ENCODE data around the gene MAPK8IP1.

Gene MAPK8IP1

DNA sequence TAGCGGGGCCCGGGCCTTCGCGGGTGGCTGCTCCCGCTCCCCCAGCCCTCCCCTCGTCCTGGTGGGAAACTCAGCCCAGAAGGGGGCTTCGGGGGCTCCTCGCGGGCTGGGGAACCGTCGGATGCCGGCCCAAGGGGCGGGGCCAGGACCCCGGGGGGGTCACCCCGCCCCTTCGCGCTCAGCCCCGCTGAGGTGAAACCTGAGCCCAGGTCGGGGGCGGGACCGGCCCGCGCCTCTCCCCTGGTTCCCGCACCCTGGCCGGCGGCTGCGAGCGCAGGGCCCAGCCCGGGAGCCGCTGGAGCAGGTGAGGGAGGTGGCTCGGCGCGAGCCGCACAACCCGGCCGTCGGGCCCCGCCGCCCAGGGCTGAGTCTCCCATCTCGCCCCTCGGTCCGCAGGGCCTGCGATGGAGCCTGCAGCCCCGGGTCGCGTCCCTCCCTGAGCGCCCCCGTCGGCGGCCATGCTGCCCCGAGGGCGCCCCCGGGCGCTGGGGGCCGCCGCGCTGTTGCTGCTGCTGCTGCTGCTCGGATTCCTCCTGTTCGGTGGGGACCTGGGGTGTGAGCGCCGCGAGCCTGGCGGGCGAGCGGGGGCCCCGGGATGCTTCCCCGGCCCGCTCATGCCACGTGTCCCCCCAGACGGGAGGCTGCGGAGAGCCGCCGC is 37.1 kb downstream of the MAPK8IP1 start, which contains the start of gene LARGE2 (continued):
- TF ChIP-seq, protein P1, sequence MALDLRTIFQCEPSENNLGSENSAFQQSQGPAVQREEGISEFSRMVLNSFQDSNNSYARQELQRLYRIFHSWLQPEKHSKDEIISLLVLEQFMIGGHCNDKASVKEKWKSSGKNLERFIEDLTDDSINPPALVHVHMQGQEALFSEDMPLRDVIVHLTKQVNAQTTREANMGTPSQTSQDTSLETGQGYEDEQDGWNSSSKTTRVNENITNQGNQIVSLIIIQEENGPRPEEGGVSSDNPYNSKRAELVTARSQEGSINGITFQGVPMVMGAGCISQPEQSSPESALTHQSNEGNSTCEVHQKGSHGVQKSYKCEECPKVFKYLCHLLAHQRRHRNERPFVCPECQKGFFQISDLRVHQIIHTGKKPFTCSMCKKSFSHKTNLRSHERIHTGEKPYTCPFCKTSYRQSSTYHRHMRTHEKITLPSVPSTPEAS (tag by site-specific recombination; IDR thresholded peaks at IDR 0.05), result no peak
- TF ChIP-seq KLF8 (tag by site-specific recombination; IDR thresholded peaks at IDR 0.05), result peak; percentile 31; the same call in 1 of the 2 replicates
- no peak for TF ChIP-seq ZNF521 (tag by site-specific recombination; IDR thresholded peaks at IDR 0.05)
- no peak for TF ChIP-seq ZNF138 (tag by site-specific recombination; IDR thresholded peaks at IDR 0.05; ENCODE audit: borderline replicate concordance)
- TF ChIP-seq ZNF776 (tag by site-specific recombination; IDR thresholded peaks at IDR 0.05; ENCODE audit: borderline replicate concordance), result no peak
- TF ChIP-seq ZNF777 (tag by site-specific recombination; IDR thresholded peaks at IDR 0.05; ENCODE audit: borderline replicate concordance), result no peak
- TF ChIP-seq, protein P2, sequence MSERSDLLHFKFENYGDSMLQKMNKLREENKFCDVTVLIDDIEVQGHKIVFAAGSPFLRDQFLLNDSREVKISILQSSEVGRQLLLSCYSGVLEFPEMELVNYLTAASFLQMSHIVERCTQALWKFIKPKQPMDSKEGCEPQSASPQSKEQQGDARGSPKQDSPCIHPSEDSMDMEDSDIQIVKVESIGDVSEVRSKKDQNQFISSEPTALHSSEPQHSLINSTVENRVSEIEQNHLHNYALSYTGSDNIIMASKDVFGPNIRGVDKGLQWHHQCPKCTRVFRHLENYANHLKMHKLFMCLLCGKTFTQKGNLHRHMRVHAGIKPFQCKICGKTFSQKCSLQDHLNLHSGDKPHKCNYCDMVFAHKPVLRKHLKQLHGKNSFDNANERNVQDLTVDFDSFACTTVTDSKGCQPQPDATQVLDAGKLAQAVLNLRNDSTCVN (tag by site-specific recombination; optimal IDR thresholded peaks at IDR 0.05), result peak; percentile 43
- no peak for TF ChIP-seq ZNF23 (tag by site-specific recombination; IDR thresholded peaks at IDR 0.05; ENCODE audit: borderline replicate concordance)
- no peak for TF ChIP-seq ZNF184 (tag by site-specific recombination; IDR thresholded peaks at IDR 0.05)
- no peak for TF ChIP-seq ZNF830 (tag by site-specific recombination; IDR thresholded peaks at IDR 0.05; ENCODE audit: low read depth)
- no peak for TF ChIP-seq ZNF423 (tag by site-specific recombination; IDR thresholded peaks at IDR 0.05)
- TF ChIP-seq ZNF501 (tag by site-specific recombination; IDR thresholded peaks at IDR 0.05), result no peak
- TF ChIP-seq ZNF221 (tag by site-specific recombination; IDR thresholded peaks at IDR 0.05; ENCODE audit: borderline replicate concordance), result no peak
- TF ChIP-seq, protein P3, sequence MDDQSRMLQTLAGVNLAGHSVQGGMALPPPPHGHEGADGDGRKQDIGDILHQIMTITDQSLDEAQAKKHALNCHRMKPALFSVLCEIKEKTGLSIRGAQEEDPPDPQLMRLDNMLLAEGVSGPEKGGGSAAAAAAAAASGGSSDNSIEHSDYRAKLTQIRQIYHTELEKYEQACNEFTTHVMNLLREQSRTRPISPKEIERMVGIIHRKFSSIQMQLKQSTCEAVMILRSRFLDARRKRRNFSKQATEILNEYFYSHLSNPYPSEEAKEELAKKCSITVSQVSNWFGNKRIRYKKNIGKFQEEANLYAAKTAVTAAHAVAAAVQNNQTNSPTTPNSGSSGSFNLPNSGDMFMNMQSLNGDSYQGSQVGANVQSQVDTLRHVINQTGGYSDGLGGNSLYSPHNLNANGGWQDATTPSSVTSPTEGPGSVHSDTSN (CRISPR knock-in tag; IDR thresholded peaks at IDR 0.05), result no peak
- TF ChIP-seq, protein P4, sequence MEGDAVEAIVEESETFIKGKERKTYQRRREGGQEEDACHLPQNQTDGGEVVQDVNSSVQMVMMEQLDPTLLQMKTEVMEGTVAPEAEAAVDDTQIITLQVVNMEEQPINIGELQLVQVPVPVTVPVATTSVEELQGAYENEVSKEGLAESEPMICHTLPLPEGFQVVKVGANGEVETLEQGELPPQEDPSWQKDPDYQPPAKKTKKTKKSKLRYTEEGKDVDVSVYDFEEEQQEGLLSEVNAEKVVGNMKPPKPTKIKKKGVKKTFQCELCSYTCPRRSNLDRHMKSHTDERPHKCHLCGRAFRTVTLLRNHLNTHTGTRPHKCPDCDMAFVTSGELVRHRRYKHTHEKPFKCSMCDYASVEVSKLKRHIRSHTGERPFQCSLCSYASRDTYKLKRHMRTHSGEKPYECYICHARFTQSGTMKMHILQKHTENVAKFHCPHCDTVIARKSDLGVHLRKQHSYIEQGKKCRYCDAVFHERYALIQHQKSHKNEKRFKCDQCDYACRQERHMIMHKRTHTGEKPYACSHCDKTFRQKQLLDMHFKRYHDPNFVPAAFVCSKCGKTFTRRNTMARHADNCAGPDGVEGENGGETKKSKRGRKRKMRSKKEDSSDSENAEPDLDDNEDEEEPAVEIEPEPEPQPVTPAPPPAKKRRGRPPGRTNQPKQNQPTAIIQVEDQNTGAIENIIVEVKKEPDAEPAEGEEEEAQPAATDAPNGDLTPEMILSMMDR (tag by site-specific recombination; IDR thresholded peaks at IDR 0.05), result no peak
- no peak for TF ChIP-seq ZNF112 (tag by site-specific recombination; IDR thresholded peaks at IDR 0.05)
- TF ChIP-seq ZFP37 (tag by site-specific recombination; IDR thresholded peaks at IDR 0.05), result no peak

DNA sequence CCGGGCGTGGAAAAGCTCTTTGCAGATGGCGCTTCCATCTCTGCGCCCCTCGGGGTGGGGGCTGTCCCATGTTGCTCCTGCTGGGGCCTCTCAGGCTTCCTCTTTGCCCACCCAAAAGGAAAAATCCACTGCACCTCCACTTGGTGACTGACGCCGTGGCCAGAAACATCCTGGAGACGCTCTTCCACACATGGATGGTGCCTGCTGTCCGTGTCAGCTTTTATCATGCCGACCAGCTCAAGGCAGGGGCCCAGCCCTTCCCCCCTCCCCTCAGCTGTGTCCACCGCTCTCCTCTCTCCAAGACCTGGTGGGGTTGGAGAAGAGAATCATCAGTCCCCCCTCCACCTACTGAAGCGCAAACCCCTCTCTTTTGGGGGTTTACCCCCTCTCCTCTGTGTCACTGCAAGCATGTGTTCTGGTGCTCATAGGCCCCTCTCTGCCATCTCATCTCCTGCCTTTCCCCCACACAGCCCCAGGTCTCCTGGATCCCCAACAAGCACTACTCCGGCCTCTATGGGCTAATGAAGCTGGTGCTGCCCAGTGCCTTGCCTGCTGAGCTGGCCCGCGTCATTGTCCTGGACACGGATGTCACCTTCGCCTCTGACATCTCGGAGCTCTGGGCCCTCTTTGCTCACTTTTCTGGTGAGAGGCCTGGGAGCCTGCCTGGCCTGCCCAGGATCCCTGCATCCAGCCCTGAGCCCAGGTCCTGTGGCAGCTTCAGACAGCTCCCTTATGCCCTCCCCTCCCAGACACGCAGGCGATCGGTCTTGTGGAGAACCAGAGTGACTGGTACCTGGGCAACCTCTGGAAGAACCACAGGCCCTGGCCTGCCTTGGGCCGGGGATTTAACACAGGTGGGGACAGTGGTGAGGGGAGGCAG is 38.8 kb downstream of the MAPK8IP1 start:
- H3K4me3 ChIP-seq (ENCODE audit: low read depth, low read length), result no peak overlapping the region
- TF ChIP-seq, protein P5, sequence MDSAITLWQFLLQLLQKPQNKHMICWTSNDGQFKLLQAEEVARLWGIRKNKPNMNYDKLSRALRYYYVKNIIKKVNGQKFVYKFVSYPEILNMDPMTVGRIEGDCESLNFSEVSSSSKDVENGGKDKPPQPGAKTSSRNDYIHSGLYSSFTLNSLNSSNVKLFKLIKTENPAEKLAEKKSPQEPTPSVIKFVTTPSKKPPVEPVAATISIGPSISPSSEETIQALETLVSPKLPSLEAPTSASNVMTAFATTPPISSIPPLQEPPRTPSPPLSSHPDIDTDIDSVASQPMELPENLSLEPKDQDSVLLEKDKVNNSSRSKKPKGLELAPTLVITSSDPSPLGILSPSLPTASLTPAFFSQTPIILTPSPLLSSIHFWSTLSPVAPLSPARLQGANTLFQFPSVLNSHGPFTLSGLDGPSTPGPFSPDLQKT (IDR thresholded peaks at IDR 0.05; ENCODE audit: borderline replicate concordance, low read depth, low read length), result no peak
- peak; percentile 46; the same call in 1 of the 2 replicates for TF ChIP-seq ZBTB17 (tag by site-specific recombination; IDR thresholded peaks at IDR 0.05)
- H3K4me1 ChIP-seq (ENCODE audit: control insufficient read depth, insufficient read depth, low read length), result no peaks in the 10 kb centered on the region
- H3K9me3 ChIP-seq (ENCODE audit: control insufficient read depth, insufficient read depth, low read depth, low read length), result no peaks in the 10 kb centered on the region
- no peak overlapping the region for H3K27ac ChIP-seq (ENCODE audit: extremely low read depth, low read depth, low read length)
- CTCF ChIA-PET, result interaction anchor here (0.6 to 0.7 kb wide), 2 partner anchors 38 to 324 kb away, joined by 3 to 4 read pairs; no protein-coding TSS in a partner anchor
- POLR2A ChIA-PET, result interaction anchor here (0.5 to 2.6 kb wide), 2 partner anchors 10 to 576 kb away, joined by 3 to 6 read pairs; no protein-coding TSS in a partner anchor
- peaks cover 0 to 13% of the 10 kb centered on the region in 2 experiments; a peak in 1 of 3 replicates for H3K36me3 ChIP-seq (ENCODE audit: control insufficient read depth in 2 of 2, insufficient read depth in 1 of 2, low read length in 2 of 2)

All from HEK293 (cell line).